ENCODE measurements around the gene CHRNB1.

CHRNB1 gene

DNA sequence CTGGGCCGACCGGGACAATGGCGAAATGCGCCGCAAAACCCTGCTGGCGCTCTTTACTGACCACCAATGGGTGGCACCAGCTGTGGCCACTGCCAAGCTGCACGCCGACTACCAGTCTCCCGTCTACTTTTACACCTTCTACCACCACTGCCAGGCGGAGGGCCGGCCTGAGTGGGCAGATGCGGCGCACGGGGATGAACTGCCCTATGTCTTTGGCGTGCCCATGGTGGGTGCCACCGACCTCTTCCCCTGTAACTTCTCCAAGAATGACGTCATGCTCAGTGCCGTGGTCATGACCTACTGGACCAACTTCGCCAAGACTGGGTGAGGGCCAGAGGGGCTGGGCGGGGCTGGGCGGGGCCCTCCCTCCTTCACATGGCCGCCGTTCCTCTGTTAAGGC, 29.1 kb upstream of the CHRNB1 start:
- no peak for DNase-seq (ENCODE audit: low spot score)

DNA sequence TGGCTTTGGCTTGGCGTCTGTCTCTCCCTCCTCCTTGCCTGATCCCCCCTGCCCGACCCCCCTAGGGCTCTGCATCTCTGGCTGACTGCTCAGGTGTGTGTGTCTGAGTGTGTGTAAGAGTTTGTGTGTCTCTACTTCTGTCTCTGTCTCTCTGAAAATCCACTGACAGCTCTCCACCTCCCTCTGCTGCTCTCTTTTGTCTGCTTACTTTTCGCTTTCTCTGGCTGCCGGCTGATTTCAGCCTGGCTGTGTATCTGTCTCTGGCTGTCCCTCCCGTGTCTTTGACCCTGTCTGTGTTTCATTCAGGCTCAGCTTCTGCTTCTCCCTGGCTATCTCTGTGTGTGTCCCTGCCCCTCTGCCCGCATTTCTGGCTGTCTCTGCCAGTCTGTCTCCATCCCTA, 28.5 kb upstream of the CHRNB1 start:
- DNase-seq (ENCODE audit: low spot score), result no peak

DNA sequence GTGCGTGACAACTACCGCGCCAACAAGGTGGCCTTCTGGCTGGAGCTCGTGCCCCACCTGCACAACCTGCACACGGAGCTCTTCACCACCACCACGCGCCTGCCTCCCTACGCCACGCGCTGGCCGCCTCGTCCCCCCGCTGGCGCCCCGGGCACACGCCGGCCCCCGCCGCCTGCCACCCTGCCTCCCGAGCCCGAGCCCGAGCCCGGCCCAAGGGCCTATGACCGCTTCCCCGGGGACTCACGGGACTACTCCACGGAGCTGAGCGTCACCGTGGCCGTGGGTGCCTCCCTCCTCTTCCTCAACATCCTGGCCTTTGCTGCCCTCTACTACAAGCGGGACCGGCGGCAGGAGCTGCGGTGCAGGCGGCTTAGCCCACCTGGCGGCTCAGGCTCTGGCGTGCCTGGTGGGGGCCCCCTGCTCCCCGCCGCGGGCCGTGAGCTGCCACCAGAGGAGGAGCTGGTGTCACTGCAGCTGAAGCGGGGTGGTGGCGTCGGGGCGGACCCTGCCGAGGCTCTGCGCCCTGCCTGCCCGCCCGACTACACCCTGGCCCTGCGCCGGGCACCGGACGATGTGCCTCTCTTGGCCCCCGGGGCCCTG, 27.7 kb upstream of the CHRNB1 start:
- no peak for DNase-seq (ENCODE audit: low spot score)

DNA sequence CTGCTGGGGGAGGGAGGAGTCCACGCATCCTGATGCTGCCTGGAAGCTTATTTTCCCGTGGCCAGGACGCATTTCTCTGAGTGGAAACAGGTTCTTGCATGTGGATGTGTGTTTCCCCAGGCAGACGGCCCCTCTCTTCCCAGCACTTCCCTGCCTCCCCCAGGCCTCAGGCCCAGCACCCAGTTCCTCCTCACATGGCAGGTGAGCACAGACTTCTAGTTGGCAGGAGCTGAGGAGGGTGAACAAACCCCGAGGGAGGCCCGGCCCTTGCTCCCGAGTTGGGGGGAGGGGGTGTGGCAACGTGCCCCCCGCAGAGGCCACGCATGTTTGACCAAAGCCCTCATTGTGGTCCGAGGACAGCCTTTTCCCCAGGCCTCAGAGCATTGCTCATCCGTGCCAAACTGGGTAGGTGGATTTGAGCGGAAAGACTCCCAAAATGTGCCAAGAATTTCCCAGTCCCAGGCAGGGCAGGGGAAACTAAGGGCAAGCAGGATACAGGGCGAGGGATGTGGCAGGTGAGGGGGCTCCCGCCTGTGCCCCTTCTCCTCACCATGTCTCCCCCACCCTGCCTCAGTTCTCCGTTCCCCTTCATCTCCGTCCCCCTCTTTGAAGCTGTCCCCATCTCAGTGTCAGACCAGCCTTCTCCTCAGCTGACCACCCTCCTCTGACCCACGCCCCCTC, 26.2 kb upstream of the CHRNB1 start:
- no peak for DNase-seq (ENCODE audit: low spot score)

DNA sequence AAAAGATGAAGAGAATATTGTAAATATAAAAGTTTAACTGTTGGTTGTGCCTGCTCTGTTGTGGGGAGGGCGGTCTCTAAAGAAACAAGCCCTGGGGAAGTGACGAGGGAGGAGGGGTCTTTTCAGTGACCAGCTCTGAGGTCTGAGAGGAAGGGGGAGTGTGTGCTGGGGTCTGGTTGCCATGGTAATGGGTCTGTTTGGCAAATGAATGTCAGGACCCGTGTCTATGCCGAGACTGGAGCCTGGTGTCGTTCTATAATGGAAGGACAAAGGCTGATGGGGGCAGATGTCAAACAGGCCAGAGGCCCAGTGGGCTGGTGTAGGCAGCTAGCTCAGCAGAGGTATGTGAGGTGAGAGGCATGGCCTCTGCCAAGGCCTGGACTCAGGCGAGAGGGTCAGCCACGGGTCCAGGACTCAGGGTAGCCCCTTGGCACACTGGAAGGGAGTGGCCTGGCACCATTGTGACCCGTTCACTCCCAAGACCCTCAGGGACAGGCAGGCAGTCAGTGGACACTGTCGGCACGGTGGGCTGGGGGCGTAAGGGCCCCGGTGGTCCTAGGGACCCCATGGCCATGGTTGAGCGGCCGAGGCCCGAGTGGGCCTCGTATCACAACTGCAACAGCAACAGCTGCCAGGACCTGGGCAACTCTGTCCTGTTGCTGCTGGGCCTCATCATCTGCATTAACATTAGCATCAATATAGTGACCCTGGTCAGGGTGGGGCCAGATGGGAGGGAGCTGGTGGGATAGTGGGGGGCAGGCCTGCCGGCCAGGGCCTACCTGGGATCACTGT, 24.8 kb upstream of the CHRNB1 start, which contains the start of gene SPEM1:
SPEM1 (plus strand) TSS at position 506 of the 792 bp plus-strand sequence; CDS start at position 567, 61 bp downstream.
- DNase-seq (ENCODE audit: low spot score), result no peak

DNA sequence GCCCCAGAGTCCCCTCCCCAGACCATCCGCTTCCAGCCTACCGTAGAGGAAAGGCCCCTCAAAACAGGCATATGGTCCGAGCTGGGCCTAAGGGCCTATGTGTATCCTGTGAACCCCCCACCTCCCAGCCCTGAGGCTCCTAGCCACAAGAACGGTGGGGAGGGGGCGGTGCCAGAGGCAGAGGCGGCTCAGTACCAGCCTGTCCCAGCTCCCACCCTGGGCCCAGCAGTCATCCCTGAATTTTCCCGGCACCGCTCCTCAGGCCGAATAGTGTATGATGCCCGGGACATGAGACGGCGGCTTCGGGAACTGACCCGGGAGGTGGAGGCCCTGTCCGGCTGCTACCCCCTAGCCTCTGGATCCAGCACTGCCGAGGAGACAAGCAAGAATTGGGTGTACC, 23.7 kb upstream of the CHRNB1 start:
- no peak for DNase-seq (ENCODE audit: low spot score)

DNA sequence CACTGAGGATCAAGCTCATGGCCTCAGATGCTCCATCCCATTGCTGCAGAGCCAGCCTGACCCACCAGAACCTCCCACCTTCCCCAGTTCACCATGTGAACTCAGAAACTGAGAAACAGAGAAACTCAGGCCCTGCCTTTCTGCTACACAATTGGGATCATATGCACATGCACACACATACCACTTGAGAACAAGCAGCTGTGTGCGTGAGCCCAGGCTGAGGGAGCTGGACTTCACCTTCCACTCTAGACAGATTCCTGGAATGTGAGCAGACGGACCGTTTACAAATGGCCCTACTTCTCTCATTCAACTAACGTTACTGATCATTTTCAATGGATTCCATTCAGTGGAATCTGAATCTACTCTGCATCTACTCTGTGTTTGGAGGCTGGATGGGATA, 21.2 kb upstream of the CHRNB1 start:
- no peak for DNase-seq (ENCODE audit: low spot score)

DNA sequence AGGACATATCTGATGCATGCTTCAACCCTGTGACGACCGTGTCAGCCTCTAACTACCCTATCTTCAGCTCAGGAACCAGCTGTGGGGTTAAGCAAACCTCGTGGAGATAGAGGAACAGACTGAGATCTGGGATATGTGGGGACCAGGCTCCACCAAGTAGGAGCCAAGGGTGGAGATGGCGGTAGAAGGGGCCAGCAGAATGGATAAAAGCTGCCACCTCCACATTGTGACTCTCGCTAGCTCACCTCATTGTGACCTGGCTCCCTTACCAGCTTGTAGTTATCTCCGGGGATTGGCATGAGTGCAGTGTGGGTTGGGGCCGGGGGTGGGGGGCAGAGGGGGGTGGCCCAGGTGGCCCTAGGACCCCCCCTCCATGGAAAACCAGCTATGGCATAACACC, 19.5 kb upstream of the CHRNB1 start, which contains the start of gene SPEM2:
SPEM2 (plus strand) TSS at position 301 of the 400 bp plus-strand sequence; CDS start at position 374, 73 bp downstream.
- no peak for DNase-seq (ENCODE audit: low spot score)

DNA sequence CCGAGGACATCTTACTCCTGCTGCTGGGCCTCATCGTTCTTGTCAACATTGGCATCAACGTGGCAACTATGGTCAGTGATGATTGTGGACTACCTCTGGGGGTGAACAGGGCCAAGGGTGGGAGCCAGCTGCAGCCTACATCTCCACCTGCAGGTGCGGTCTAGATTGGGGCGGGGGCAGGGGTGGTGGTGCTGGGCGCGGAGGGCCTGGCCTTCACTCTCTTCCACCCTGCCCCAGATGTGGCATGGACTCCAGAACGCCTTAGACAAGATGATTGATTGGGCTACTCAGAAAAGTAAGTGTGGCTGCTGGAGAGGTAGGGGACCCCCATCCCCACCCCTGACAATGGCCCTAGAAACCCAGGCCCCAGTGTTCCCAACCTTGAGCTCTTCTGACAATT, 19.1 kb upstream of the CHRNB1 start:
- DNase-seq (ENCODE audit: low spot score), result no peak

DNA sequence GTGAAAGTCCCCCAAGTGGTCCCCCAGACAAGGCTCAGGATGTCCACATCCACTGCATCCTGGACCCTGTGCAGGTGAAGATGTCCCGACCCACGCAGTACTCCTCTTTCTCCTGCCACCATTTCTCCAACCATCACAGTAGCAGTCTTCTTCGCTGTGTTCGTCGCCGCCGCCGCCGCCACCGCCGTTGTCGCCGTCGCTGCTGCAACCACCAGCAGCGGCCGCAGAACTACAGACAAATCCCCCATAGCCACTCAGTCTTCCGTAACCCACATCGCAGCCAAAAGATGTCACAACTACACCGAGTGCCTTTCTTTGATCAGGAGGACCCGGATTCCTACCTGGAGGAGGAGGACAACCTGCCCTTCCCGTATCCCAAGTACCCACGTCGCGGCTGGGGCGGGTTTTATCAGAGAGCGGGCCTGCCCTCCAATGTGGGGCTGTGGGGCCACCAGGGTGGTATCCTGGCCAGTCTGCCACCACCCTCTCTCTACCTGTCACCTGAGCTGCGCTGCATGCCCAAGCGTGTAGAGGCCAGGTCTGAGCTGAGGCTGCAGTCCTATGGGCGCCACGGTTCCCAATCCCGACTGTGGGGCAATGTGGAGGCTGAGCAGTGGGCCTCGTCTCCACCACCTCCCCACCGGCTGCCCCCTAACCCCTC, 18.5 kb upstream of the CHRNB1 start:
- DNase-seq (ENCODE audit: low spot score), result no peak

DNA sequence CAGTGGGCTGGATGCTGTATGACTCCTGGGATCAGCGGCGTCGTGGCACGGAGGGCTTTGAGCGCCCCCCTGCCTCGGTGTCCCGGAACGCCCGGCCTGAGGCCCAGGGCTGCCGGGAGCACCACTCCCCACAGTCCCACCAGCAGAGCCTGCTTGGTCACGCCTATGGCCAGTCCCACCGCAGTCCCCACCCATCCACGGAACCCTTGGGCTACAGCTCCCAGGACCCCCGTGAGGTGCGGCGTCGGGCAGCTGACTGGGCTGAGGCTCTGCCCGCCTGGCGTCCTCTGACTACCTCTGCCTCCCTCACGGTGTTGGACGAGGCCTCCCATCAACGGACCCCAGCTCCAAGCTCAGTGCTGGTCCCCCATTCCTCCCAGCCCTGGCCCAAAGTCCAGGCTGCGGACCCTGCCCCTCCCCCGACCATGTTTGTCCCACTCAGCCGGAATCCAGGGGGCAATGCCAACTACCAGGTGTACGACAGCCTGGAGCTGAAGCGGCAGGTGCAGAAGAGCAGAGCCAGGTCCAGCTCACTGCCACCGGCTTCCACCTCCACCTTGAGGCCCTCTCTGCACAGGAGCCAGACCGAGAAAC, 17.9 kb upstream of the CHRNB1 start:
- no peak for DNase-seq (ENCODE audit: low spot score)

DNA sequence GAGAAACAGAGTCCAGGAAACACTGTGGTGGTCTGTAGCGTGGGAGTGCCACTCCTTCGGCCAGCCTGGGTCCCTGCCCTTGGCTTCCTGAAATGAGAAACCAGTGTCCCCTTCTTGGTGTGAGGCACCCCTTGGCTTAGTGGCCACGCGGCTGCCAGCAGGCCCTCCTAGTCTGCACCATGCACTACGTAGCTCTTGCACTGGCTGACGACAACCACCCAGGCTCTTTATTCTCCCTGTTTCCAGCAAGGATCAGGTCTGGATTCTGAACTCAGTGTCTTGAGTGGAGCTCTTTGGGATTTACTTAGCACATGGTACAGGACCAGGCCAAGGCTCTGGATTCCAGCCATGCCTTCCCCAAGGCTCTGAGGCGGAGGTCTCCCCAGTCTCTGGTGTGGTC, 17.3 kb upstream of the CHRNB1 start:
- no peak for DNase-seq (ENCODE audit: low spot score)

DNA sequence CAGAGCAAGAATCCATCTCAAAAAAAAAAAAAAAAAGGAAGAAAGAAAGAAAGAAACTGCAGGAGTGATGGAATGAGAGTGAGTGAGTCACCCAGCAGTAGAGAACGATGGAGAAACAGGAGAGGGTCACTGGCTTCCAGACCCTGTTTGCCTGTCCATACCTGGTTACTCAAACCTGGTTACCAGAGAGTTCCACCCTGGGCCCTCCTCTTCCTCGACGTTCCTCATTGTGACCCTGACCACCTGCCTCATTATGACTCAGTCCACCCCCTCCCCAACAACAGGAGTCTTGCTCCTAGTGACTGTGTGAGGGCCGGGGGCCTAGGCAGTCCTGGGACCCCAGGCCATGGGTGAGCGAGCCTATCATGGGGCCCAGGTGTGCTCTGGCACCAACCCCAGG, 16.3 kb upstream of the CHRNB1 start, which contains the start of gene SPEM3:
SPEM3 (plus strand) TSS at position 301 of the 400 bp plus-strand sequence; CDS start at position 347, 46 bp downstream.
- no peak for DNase-seq (ENCODE audit: low spot score)

DNA sequence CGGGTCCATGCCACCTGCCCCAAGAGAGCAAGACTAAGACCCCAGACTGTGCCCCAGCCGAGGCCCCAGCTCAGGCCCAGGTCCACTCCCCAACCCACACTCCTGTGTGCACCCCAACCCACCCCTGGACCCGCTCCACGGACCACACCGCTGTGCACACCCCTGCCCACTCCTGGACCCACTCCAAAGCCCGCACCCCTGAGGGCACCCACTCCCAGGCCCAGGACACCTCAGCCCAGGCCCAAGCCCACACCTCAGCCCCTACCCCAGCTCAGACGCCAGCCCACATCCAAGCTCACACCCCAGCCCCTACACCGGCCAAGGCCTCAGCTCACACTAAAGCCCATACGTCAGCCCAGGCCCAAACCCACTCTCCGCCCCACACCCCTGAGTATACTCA, 15.1 kb upstream of the CHRNB1 start:
- no peak for DNase-seq (ENCODE audit: low spot score)

DNA sequence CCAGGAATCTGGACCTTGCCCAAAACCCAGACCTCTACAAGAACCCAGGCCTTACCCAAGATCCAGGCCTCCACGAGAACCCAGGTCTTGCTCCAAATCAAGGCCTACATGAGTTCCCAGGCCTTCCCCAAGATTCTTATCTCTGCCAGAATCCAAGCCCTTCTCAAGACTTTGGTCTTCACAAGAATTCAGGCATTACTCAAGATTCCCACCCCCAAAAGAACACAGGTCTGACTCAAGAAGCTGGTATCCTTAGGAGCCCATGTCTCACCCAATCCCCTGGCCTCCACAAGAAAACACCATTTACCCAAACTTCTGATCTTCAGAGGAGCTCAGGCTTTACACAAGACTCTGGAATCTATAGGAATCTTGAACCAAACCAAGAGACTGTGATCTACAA, 13.6 kb upstream of the CHRNB1 start:
- no peak for DNase-seq (ENCODE audit: low spot score)

DNA sequence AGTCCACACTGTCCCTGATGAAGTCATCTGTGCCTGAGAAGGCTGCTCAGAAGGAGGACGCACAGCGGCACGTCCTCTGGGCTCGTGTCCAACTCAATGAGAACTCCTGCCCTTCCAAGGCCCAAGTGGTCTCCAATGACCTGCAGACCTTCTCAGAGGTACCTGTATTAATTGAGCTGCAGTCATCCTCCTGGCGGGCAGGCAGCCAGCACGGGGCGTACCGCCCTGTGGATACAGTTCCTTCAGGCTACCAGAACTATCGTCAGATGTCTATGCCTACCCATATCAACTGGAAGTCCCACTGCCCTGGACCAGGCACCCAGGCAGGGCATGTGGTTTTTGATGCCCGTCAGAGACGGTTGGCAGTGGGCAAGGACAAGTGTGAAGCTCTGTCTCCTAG, 12.6 kb upstream of the CHRNB1 start:
- DNase-seq (ENCODE audit: low spot score), result no peak

DNA sequence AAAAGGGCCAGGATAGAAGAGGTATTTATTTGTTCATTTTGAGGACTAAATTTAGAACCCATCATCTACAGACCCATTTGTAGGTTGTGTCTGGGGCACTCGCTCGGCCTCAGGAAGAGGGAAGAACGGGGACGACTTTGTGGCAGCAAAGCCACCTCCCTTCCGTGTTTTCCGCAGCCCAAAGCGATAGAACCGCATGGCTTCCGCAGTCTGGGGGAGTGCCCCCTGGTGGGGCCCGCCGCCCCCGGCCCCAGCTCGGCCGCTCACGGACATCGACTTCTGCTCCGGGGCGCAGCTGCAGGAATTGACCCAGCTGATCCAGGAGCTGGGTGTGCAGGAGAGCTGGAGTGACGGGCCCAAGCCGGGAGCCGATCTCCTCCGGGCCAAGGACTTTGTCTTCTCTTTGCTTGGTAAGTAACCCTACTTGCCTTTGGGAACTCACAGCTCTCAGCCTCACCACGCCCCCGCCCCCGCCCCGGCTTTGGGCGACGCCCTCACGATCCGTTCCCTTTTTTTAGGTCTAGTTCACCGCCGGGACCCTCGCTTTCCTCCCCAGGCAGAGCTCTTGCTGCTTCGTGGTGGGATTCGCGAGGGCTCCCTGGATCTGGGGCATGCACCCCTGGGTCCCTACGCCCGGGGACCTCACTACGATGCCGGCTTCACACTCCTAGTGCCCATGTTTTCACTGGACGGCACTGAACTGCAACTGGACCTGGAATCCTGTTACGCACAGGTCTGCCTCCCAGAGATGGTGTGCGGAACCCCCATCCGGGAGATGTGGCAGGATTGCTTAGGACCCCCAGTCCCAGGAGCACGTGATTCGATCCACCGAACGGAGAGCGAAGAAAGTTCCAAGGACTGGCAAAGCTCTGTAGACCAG, 8.9 kb upstream of the CHRNB1 start:
- DNase-seq (ENCODE audit: low spot score), result no peak

DNA sequence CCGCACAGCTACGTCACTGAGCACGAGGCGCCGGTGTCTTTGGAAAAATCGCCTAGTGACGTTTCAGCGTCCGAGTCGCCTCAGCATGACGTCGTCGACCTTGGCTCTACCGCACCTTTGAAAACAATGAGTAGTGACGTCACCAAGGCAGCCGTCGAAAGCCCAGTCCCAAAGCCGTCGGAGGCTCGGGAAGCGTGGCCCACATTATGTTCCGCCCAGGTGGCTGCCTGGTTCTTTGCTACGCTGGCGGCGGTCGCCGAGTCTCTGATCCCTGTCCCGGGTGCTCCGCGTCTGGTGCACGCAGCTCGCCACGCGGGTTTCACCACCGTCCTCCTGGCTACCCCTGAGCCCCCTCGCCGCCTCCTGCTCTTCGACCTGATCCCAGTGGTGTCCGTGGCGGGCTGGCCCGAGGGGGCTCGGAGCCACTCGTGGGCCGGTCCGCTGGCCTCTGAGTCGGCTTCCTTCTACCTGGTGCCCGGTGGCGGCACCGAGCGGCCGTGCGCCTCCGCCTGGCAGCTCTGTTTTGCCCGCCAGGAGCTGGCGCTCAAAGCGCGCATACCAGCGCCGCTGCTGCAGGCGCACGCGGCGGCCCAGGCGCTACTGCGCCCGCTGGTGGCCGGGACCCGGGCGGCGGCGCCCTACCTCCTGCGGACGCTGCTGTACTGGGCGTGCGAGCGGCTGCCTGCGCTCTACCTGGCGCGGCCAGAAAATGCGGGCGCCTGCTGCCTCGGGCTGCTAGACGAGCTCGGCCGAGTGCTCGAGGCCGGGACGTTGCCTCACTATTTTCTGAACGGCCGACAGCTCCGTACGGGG, 8.1 kb upstream of the CHRNB1 start:
- peak; percentile 87 for DNase-seq (ENCODE audit: low spot score)

DNA sequence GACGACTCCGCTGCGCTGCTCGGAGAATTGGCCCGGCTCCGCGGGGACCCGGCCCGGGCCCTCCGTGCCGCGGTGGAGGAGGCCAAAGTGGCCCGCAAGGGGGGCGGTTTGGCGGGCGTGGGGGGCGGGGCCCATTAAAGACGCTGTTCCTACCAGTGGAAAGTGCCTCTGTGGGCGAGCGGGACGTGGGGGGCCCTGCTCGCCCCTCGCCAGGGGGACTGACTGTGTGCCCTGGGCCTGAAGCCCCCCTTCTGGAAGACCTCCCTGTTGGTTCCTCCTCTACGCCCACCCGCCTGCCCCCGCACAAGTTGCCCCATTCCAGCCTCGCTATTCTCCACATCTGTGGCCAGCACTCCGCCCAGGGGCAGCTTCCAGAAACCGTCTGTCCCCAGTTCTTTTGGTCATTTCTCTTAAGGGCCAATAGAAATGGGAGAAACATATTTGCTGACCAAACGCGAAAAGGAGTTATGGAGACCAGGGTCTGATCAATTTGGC, 7.4 kb upstream of the CHRNB1 start:
- DNase-seq (ENCODE audit: low spot score), result no peak
